LoVo (cell line): Measurements from ENCODE around the gene TAF5L.
"Not testable (repeated sequence)": the region's sequence is repeated elsewhere in the genome, so short reads cannot be mapped to it uniquely, and the experiment has no call there.

Source experiments
- DNase-seq: peaks from one replicate; pipeline ENCODE4 v3.0.0-alpha.2; 2016; ENCODE audit warnings: low spot score

TAF5L gene

DNA sequence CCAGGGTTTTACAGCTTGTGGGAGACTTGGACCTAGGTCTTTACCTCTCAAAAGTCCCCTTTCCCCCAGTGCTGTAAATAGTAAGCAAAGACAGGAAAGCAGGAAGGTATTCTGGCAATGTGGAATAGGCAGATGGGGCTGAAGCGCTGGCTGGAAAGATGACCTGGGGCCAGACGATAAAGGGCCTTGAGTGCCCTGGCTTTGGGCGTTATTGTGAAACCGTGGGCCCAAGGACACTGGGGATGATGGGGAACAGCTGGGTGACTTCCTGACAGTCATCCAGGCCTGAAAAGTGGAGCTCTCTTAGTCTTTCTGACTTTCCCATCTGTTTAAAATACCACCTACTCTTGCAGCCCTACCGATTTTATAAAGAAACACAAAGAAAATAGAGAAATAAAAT lies 16.5 kb upstream of the TAF5L start:
- DNase-seq = no peak

- no peak for DNase-seq
These were observed 15.4 kb upstream of the TAF5L start for GRCh38 chr1:229641306-229641705.

- DNase-seq = no peak
These were observed 14.5 kb upstream of the TAF5L start for GRCh38 chr1:229640455-229640854.

- DNase-seq = no peak
These were observed 11.8 kb upstream of the TAF5L start for GRCh38 chr1:229637746-229638145.

DNA sequence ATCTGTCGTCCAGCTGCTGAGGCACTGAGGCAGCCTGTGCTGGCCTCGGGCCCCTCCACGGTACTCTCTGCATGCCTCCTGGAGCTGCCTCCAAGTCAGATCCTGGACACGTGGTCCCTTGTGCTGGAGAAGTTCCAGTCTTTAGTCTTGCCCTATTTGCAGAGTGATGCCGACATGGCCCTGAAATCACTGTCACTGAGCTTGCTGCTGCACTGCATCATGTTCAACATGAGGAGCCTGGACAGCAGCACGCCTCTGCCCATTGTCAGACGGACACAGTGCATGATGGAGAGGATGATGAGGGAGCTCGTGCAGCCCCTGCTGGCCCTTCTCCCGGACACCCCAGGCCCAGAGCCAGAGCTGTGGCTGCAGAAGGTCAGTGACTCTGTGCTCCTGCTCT lies 10.1 kb upstream of the TAF5L start:
- no peak for DNase-seq

- no peak for DNase-seq
These were observed 6.0 kb upstream of the TAF5L start for GRCh38 chr1:229631966-229632365.

DNA sequence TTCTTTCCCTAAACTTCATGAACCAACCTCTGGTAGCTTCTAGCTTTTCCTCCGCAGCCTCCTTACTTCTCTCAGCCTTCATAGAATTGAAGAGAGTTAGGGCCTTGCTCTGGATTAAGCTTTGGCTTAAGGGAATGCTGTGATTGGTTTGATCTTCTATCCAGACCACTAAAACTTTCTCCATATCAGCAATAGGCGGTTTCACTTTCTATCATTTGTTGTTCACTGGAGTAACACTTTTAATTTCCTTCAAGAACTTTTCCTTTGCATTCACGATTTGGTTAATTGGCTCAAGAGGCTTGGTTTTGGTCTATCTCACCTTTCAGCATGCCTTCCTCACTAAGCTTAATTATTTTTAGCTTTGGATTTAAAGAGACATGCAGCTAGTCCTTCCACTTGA lies 5.2 kb upstream of the TAF5L start:
- no peak for DNase-seq

GRCh38 chr1:229629261-229629660 lies 3.3 kb upstream of the TAF5L start:
- DNase-seq = no peak

- no peak for DNase-seq
These were observed 1.1 kb upstream of the TAF5L start for GRCh38 chr1:229627003-229627402.

GRCh38 chr1:229625071-229625914 lies 629 bp downstream of the TAF5L start:
- peak; percentile 67 for DNase-seq

- no peak for DNase-seq
These were observed 1.3 kb downstream of the TAF5L start for GRCh38 chr1:229624521-229625070.

DNA sequence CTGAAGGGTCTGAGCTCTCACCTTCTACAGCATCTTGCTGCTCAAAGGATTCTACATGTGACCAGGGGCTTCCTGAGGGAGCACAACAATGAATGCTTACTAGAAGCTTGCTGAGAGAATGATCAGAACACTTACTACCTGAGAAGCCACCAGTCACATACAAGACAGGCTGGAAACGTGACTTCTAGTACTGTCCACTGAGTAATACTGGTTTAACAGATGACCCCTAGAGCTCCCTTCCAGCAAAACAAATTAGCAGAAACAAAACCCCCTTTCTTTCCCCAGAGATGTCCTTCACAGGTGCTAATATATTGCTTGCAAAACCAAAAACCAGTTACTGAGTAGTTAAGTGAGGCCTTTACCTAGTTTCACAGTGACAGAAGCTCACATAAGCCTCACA lies 2.1 kb downstream of the TAF5L start:
- no peak for DNase-seq

GRCh38 chr1:229623225-229623624 lies 2.7 kb downstream of the TAF5L start:
- no peak for DNase-seq

DNA sequence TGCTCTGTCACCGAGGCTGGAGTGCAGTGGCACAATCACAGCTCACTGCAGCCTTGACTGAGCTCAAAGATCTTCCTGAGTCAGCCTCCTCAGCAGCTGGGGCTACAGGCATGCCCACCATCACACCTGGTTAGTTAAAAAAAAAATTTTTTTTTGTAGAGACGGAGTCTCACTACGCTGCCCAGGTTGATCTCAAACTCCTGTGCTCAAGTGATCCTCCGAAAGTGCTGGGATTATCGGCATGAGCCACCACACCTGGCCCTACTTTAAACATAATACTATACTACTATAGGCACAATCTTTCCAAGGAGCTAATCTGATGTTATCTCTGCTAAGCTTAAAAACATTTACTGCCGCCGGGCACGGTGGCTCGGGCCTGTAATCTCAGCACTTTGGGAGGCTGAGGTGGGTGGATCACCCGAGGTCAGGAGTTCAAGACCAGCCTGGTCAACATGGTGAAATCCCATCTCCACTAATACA lies 3.2 kb downstream of the TAF5L start:
- DNase-seq = not testable (repeated sequence)

DNA sequence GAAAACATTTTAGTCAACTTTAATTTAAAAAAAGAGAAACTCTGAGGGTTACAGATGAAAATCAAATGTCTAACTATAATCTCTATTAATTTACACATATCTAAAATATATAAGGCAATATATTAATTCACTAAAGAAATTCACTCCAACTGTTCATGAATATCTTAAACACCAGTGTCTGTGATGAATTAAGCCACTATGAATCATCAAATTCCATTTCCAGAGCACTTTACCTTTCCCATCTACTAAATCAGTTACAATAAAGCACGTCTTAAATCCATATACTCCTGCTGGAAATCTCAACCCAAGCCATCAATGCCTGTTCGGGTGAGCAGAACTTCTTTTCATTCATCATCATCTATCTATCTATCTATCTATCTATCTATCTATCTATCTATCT lies 4.3 kb downstream of the TAF5L start:
- DNase-seq = no peak

DNA sequence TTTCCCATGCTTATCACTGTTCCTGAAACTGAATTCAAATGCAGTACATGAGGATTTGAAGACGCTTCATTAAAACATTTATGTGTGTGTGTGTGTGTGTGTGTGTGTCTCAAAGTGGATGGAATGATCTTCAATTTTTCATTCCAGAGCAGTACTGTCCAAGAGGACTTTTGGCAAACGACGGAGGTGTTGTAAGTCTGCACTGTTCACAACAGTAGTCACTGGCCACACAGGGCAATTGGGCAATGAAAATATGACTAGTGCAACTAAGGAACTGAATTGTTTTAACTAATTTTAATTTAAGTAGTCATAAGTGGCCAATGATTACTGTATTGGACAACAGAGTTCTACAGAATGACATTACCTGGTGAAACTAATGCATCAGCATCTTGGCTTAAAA lies 5.0 kb downstream of the TAF5L start:
- no peak for DNase-seq

DNA sequence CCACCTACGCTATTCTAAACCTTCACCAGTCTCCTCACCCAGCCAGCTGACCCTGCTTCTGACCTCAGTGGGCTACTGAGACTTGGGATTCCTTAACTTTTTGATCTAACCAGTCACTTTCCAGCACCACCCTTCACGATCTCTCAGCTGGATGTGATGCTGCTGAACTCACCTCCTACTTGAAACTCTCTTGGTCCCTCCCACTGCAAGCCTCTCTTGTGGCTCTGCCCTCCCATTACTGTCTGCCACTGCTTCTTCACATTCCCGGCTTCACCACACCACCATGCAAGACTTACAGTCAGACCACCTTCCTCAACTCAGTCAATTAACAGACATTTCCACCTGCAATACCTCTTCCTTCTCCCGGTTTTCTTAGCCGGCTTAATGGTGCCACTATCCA lies 6.3 kb downstream of the TAF5L start:
- no peak for DNase-seq

DNA sequence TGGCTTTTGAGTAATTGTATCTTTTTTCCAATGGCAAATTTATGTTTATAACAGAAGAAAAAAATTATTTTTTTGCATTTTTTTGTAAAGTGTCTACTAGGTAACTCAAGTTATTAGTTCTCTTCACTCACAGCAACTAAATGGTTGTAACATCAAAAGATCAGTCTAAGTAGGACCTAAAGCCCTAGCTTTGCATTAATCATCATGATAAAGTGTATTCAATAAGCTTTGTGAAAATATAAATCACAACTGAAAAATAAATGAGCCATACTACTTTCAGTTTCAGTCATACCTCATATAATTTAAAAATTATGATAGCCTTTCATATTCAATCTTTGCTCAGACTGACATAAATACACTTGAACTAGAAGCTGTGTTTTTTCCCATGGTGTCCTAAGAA lies 6.9 kb downstream of the TAF5L start:
- DNase-seq = no peak

- no peak for DNase-seq
These were observed 8.4 kb downstream of the TAF5L start for GRCh38 chr1:229617351-229618100.

DNA sequence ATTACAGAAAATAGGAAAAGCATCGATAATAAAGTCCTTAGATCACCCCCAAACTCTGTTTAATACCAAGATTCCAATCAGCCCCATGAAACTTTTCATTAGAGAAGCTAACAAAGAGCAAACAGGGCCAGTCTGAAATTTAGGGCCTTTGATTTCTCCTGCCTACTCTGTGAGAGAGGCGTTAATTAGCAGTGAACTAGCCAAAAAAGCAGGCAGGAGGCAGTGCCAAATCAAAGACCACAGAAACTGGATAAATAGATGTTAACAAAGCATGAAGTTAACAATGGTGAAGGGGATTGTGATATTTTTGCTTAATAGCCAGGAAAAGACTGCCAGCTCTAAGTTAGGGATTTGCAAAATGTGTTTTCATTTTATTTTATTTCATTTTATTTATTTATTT lies 11.2 kb downstream of the TAF5L start:
- DNase-seq = no peak

DNA sequence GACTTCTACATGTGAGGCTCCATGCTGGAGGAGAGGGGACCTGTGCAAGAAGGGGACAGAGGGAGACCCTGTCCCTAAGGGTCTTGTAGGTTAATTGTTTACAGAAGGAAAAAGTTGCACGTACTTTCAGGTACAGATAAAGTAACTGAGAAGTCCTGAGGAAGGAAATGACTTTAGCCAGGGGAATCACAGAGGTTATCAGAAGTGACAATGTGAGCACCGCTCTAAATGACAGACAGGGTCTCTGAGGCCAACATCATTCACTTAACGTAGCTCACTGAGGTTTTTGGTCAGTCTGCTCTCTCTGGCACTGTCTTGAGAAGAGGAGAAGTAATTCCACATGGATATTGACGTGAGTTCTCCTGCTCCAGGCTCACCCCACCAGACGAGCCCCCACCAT lies 12.0 kb downstream of the TAF5L start:
- no peak for DNase-seq

- no peak for DNase-seq
These were observed 17.3 kb downstream of the TAF5L start for GRCh38 chr1:229608590-229608989.

DNA sequence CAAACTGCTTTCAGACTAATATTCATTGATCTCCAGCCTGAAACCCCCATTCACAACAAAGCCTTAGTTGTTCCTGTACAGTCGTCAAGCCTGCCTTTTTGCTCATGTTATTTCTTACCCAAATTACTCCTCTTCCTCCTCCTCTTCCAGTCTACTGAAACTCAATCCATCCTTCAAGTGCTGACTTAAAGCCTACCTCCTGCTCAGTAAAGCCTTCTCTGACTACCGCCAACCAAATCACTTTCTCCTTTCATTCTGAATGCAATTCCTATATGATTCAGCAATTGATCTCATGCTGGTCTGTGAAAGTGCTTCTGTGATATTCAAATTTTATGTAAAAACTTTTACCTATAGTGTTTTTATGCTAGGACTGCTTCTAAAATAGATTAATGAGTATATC lies 18.6 kb downstream of the TAF5L start:
- no peak for DNase-seq
